Upper lobe of left lung (tissue), 4 donors: ENCODE measurements around the gene DCX.

Experiments used
- CTCF ChIP-seq, 6 experiments: fragments of 450-650 bp in 4 of 6; fragments of 200-600 bp in 2 of 6; sonication (generic) in 2 of 6; IDR thresholded peaks; one replicate each; pipeline ENCODE4 v1.5.1; 2016 to 2019; ENCODE audit warnings: antibody characterized with exemption in 6 of 6
- POLR2AphosphoS5 ChIP-seq, 2 donors: sonication (generic); formaldehyde crosslinking; IDR thresholded peaks; one replicate each; pipeline ENCODE4 v1.5.1; 2017; ENCODE audit warnings: antibody characterized with exemption in 2 of 2

GRCh38 chrX:111386077-111386476 is 25.9 kb downstream of the DCX start:
- TF ChIP-seq CTCF (IDR thresholded peaks at IDR 0.05) (no peak), POLR2AphosphoS5 (IDR thresholded peaks at IDR 0.05) (no peak)
